PFSK-1 (cell line): ENCODE data around the gene EVI5.

Experiments used
- POLR2AphosphoS5 ChIP-seq: IDR thresholded peaks from 2 replicates; pipeline ENCODE4 v1.6.1; 2012; ENCODE audit warnings: low read depth, mild to moderate bottlenecking, control low read depth, low read length, moderate library complexity
- SIN3A ChIP-seq: IDR thresholded peaks from 2 replicates; pipeline ENCODE4 v1.6.1; 2012; ENCODE audit warnings: mild to moderate bottlenecking, low read length, moderate library complexity, borderline replicate concordance; ENCODE audit not compliant: insufficient read depth
- TAF1 ChIP-seq: IDR thresholded peaks from 2 replicates; pipeline ENCODE4 v1.6.1; 2012; ENCODE audit warnings: low read length, control low read depth, borderline replicate concordance; ENCODE audit not compliant: insufficient read depth

DNA sequence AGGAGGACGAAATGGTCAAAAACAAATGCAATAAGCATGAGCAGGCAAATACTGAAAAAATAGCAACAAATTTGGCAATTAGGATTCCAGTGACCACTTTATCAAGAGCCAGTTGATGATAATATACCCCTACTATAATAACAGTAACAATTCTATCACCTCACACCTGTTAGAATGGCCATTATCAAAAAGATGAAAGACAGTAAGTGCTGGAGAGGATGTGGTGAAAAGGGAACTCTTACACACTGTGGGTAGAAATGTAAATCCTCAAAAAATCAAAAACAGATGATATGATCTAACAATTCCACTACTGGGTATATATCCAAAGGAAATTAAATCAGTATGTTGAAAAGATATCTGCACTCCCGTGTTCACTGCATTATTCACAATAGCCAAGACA, 183.9 kb downstream of the EVI5 start:
- TF ChIP-seq SIN3A (no peak), TAF1 (no peak), POLR2AphosphoS5 (no peak)
